SU-DHL-6 (cell line): ENCODE results near the gene TMEM129.

ENCODE experiments used
- H2AFZ ChIP-seq: fragments of 200-600 bp; sonication (generic); 2 replicates; pipeline ENCODE4 v1.6.1; 2014; ENCODE audit warnings: low read depth, mild to moderate bottlenecking, moderate library complexity, mixed read lengths, antibody characterized with exemption, low read length; ENCODE audit not compliant: severe bottlenecking
- H3F3A ChIP-seq: fragments of 200-600 bp; shearing (Covaris generic); 2 replicates; pipeline ENCODE4 v1.6.0; 2016; ENCODE audit warnings: antibody characterized with exemption, mild to moderate bottlenecking; ENCODE audit not compliant: insufficient read depth
- H3K27ac ChIP-seq: fragments of 200-600 bp; sonication (generic); 2 replicates; pipeline ENCODE4 v1.5.1; 2016; ENCODE audit warnings: low read depth, mild to moderate bottlenecking, low read length, moderate library complexity, mixed read lengths
- H3K27me3 ChIP-seq: fragments of 200-600 bp; sonication (generic), shearing (Covaris generic); 2 replicates; pipeline ENCODE4 v1.6.0; 2014; ENCODE audit warnings: mild to moderate bottlenecking, low read length
- H3K36me3 ChIP-seq: fragments of 200-600 bp; sonication (generic); 2 replicates; pipeline ENCODE4 v1.6.1; 2014; ENCODE audit warnings: mild to moderate bottlenecking, low read length, mixed read lengths
- H3K4me2 ChIP-seq: fragments of 300-600, 200-600 bp; shearing (Covaris generic), sonication (generic); 2 replicates; pipeline ENCODE4 v1.6.0; 2014; ENCODE audit warnings: low read length, low read depth, mild to moderate bottlenecking; ENCODE audit not compliant: poor library complexity, severe bottlenecking
- H3K4me3 ChIP-seq: fragments of 200-600 bp; sonication (generic); 2 replicates; pipeline ENCODE4 v1.5.1; 2014; ENCODE audit warnings: antibody characterized with exemption, low read length, mild to moderate bottlenecking, mixed read lengths; ENCODE audit not compliant: insufficient read depth, poor library complexity, severe bottlenecking
- H3K79me2 ChIP-seq: fragments of 200-600 bp; sonication (generic); 2 replicates; pipeline ENCODE4 v1.6.1; 2014; ENCODE audit warnings: mild to moderate bottlenecking, low read length, moderate library complexity; ENCODE audit not compliant: insufficient read depth
- H3K9ac ChIP-seq: fragments of 200-600 bp; sonication (generic); 2 replicates; pipeline ENCODE4 v1.7.0; 2014; ENCODE audit warnings: mild to moderate bottlenecking, low read length
- H3K9me2 ChIP-seq: fragments of 200-600 bp; sonication (generic); replicated peaks from 2 replicates; pipeline ENCODE4 v1.6.1; 2014; ENCODE audit warnings: low read length; ENCODE audit not compliant: insufficient read depth
- H3K9me3 ChIP-seq: fragments of 200-600 bp; sonication (generic); 2 replicates; pipeline ENCODE4 v1.6.1; 2014; ENCODE audit warnings: low read length, mixed read lengths; ENCODE audit not compliant: insufficient read depth
- H4K20me1 ChIP-seq: fragments of 200-600 bp; sonication (generic); 2 replicates; pipeline ENCODE4 v1.6.1; 2014; ENCODE audit warnings: low read depth, mild to moderate bottlenecking, antibody characterized with exemption, low read length, moderate library complexity, mixed read lengths
- EZH2phosphoT487 ChIP-seq: fragments of 200-600 bp; sonication (generic), shearing (Covaris generic); conservative IDR thresholded peaks from 2 replicates; pipeline ENCODE4 v1.6.1; 2018; ENCODE audit warnings: mild to moderate bottlenecking, antibody characterized with exemption, low read length, moderate library complexity, mixed read lengths
- TF ChIP-seq, protein P1 (sequence below): fragments of 200-600 bp; sonication (generic); IDR thresholded peaks from one replicate; pipeline ENCODE4 v1.5.1; 2017; ENCODE audit warnings: antibody characterized with exemption, mild to moderate bottlenecking, low read length, moderate library complexity; ENCODE audit not compliant: insufficient read depth, poor library complexity, severe bottlenecking

TMEM129 gene

DNA sequence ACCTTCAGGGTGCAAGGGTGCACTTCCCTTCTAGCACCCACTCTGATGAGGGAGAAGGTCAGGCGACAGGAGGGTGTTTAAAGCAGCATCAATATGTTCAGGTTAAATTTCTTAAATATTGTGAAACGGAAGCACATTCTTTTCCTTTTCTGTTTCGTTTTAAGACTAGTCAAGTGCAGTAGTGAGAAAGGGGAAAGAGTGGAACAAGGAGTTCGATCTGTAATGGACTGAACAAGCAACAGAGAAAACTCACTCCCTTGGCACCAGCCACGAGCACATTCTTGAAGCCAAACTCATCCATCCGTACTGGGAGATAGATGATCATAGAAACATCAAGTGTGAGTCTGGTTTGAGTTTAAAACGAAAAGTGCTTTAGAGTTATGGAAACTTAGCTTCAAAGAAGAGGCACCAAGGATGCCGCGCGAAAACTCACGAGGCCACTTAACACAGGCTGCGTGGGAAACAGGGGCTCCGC lies 37.8 kb downstream of the TMEM129 start:
- peak overlapping the region; percentile 27 for H3K4me2 ChIP-seq
- no peaks in the 10 kb centered on the region for H3K36me3 ChIP-seq
- no peak overlapping the region for H3K4me3 ChIP-seq
- H3K27me3 ChIP-seq, result no peaks in the 10 kb centered on the region
- no peaks in the 10 kb centered on the region for H3K79me2 ChIP-seq
- TF ChIP-seq, protein P1, sequence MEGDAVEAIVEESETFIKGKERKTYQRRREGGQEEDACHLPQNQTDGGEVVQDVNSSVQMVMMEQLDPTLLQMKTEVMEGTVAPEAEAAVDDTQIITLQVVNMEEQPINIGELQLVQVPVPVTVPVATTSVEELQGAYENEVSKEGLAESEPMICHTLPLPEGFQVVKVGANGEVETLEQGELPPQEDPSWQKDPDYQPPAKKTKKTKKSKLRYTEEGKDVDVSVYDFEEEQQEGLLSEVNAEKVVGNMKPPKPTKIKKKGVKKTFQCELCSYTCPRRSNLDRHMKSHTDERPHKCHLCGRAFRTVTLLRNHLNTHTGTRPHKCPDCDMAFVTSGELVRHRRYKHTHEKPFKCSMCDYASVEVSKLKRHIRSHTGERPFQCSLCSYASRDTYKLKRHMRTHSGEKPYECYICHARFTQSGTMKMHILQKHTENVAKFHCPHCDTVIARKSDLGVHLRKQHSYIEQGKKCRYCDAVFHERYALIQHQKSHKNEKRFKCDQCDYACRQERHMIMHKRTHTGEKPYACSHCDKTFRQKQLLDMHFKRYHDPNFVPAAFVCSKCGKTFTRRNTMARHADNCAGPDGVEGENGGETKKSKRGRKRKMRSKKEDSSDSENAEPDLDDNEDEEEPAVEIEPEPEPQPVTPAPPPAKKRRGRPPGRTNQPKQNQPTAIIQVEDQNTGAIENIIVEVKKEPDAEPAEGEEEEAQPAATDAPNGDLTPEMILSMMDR, result no peak
- H2AFZ ChIP-seq, result peak overlapping the region; percentile 8
- H3K9me3 ChIP-seq, result no peaks in the 10 kb centered on the region
- peak overlapping the region; percentile 29; the same call in 1 of the 2 replicates for H3K9ac ChIP-seq
- peaks cover 12% of the 10 kb centered on the region for H3F3A ChIP-seq
- H3K9me2 ChIP-seq, result no peaks in the 10 kb centered on the region
- no peaks in the 10 kb centered on the region for H4K20me1 ChIP-seq
- no peak overlapping the region for H3K27ac ChIP-seq

DNA sequence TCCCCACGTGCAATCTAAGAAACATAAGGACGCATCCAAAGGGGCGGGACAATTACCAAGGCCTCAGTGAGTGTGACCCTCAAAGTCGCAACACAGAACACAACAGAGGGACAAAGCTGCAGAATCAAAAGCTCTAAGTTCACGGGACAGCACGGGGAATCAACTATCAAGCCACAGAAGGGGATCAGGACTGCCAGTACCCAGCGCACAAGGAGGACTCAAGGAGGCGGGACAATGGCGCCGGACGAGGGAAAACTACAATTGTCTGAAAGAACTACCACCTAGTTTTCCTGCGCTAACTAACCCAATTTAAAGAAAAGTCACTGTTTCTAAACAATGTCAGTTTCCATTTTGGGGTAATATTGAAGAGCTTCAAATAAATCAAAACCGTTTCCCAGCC lies 38.3 kb downstream of the TMEM129 start:
- no peak overlapping the region for H2AFZ ChIP-seq
- H4K20me1 ChIP-seq, result no peaks in the 10 kb centered on the region
- H3K27me3 ChIP-seq, result no peaks in the 10 kb centered on the region
- no peaks in the 10 kb centered on the region for H3K79me2 ChIP-seq
- no peak overlapping the region for H3K4me2 ChIP-seq
- H3K9ac ChIP-seq, result no peak overlapping the region
- H3F3A ChIP-seq, result peaks cover 12% of the 10 kb centered on the region
- no peaks in the 10 kb centered on the region for H3K9me3 ChIP-seq
- TF ChIP-seq EZH2phosphoT487, result no peak
- TF ChIP-seq, protein P1, result no peak
- H3K9me2 ChIP-seq, result no peaks in the 10 kb centered on the region
- no peaks in the 10 kb centered on the region for H3K36me3 ChIP-seq
- H3K4me3 ChIP-seq, result no peak overlapping the region
- no peak overlapping the region for H3K27ac ChIP-seq

DNA sequence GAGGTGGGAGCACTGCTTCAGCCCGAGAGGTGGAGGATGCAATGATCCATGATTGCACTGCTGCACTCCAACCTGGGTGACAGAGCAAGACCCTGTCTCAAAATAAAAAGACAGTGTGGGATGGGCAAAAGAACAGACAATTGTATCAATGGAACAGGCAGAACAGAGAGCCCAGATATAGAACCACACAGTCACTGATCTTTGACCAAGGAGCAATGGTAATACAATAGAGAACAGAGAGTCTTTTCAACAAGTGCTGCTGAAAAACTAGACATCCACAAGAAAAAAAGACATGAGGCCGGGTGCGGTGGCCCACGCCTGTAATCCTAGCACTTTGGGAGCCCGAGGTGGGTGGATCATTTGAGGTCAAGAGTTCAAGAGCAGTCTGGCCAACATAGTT lies 42.9 kb downstream of the TMEM129 start:
- Histone ChIP-seq H4K20me1 (no peaks in the 10 kb centered on the region), H3K27ac (no peak overlapping the region), H3K9ac (no peak overlapping the region), H3F3A (no peaks in the 10 kb centered on the region), H3K4me3 (no peak overlapping the region), H3K27me3 (no peaks in the 10 kb centered on the region), H3K79me2 (no peaks in the 10 kb centered on the region), H2AFZ (no peak overlapping the region), H3K36me3 (no peaks in the 10 kb centered on the region), H3K9me2 (no peaks in the 10 kb centered on the region), H3K4me2 (no peak overlapping the region), H3K9me3 (no peaks in the 10 kb centered on the region)
- TF ChIP-seq, protein P1, result no peak
- TF ChIP-seq EZH2phosphoT487, result no peak
